Keratinocyte (primary cell): ENCODE results near the gene SLC8A1. TPM values are rescaled to one million over a fixed set of nuclear protein-coding genes. Genes with fewer than 3 reads are reported as not detected.

Experiments used
- DNase-seq: peaks from one replicate; pipeline ENCODE4 v3.0.0-alpha.2; 2011; ENCODE audit warnings: low read depth, missing footprints, low spot score
- FAIRE-seq: peaks from 2 replicates; lab custom pipeline; 2011; peaks lifted over from hg19 to GRCh38; lab: Jason Lieb, UNC
- H2AFZ ChIP-seq: 2 replicates; pipeline ENCODE4 v1.6.0; 2012; ENCODE audit warnings: low read length, control low read depth, inconsistent platforms; ENCODE audit not compliant: control insufficient read depth
- H3K27ac ChIP-seq: 2 replicates; pipeline ENCODE4 v1.5.1; 2011; ENCODE audit warnings: low read length; ENCODE audit not compliant: control insufficient read depth, insufficient read depth
- H3K27me3 ChIP-seq: 3 replicates; pipeline ENCODE4 v1.6.0; 2011; ENCODE audit warnings: low read length; ENCODE audit not compliant: control insufficient read depth, insufficient read depth; ENCODE audit errors: extremely low read depth
- H3K36me3 ChIP-seq, 2 experiments: 2 replicates in 1 of 2; 3 replicates in 1 of 2; pipeline ENCODE4 v1.5.1; 2011; ENCODE audit warnings: low read length in 2 of 2, mild to moderate bottlenecking in 1 of 2; ENCODE audit not compliant: control insufficient read depth in 2 of 2, insufficient read depth in 2 of 2; ENCODE audit errors: extremely low read depth in 1 of 2
- H3K4me1 ChIP-seq: 3 replicates; pipeline ENCODE4 v1.5.1; 2011; ENCODE audit warnings: low read length; ENCODE audit not compliant: control insufficient read depth, insufficient read depth; ENCODE audit errors: extremely low read depth
- H3K4me2 ChIP-seq: 3 replicates; pipeline ENCODE4 v1.6.0; 2011; ENCODE audit warnings: low read depth, low read length; ENCODE audit not compliant: control insufficient read depth, insufficient read depth; ENCODE audit errors: extremely low read depth
- H3K4me3 ChIP-seq, 3 experiments: fragments of 200-600 bp in 1 of 3; sonication (generic) in 1 of 3; 2 replicates in 2 of 3; 3 replicates in 1 of 3; pipeline ENCODE4 v1.5.1; 2011 to 2016; ENCODE audit warnings: low read length in 3 of 3, mild to moderate bottlenecking in 3 of 3, control low read depth in 2 of 3, inconsistent platforms in 1 of 3, low read depth in 1 of 3, mixed read lengths in 1 of 3, mixed run types in 1 of 3, moderate library complexity in 1 of 3; ENCODE audit not compliant: control insufficient read depth in 2 of 3, insufficient read depth in 2 of 3; ENCODE audit errors: extremely low read depth in 1 of 3
- H3K79me2 ChIP-seq: 2 replicates; pipeline ENCODE4 v1.6.0; 2012; ENCODE audit warnings: low read length; ENCODE audit not compliant: control insufficient read depth, insufficient read depth
- H3K9ac ChIP-seq: 3 replicates; pipeline ENCODE4 v1.6.0; 2011; ENCODE audit warnings: low read length; ENCODE audit not compliant: control insufficient read depth, insufficient read depth; ENCODE audit errors: extremely low read depth
- H3K9me1 ChIP-seq: 3 replicates; pipeline ENCODE4 v1.6.0; 2011; ENCODE audit warnings: low read length; ENCODE audit not compliant: control insufficient read depth, insufficient read depth; ENCODE audit errors: extremely low read depth
- H3K9me3 ChIP-seq: 2 replicates; pipeline ENCODE4 v1.5.1; 2012; ENCODE audit warnings: low read depth, low read length; ENCODE audit not compliant: control insufficient read depth
- H4K20me1 ChIP-seq: 3 replicates; pipeline ENCODE4 v1.6.0; 2011; ENCODE audit warnings: low read length; ENCODE audit not compliant: control insufficient read depth, insufficient read depth; ENCODE audit errors: extremely low read depth
- EZH2 ChIP-seq: IDR thresholded peaks from one replicate; pipeline ENCODE4 v1.6.1; 2012; ENCODE audit warnings: inconsistent platforms, mild to moderate bottlenecking, low read length, moderate library complexity
- dilution Hi-C: fragments of 300-500 bp; cut with MboI; formaldehyde crosslinking; loops from one replicate; pipeline ENCODE4 v1.7.0; 2020; ENCODE audit warnings: low sequenced_read_pairs; ENCODE audit not compliant: extremely low pct_ligation_motif_present
- polyA plus RNA-seq, 5 experiments: library from polyadenylated mRNA; depleted of rRNA in 3 of 5; stranded (reverse) in 3 of 5; stranded (forward) in 1 of 5; unstranded in 1 of 5; fragments of >200 nt; gene quantifications; 1 replicate in 1 of 5; 2 replicates in 3 of 5; 3 replicates in 1 of 5; pipeline versions ENCODE4 v1.2.1 to v1.2.3, GENCODE V29; 2011 to 2012; ENCODE audit warnings: missing spikeins in 2 of 5, low read depth in 1 of 5, low replicate concordance in 1 of 5
- TF ChIP-seq, protein P1 (sequence below), 3 experiments: IDR thresholded peaks in 1 of 3; conservative IDR thresholded peaks in 1 of 3; optimal IDR thresholded peaks in 1 of 3; 2 replicates in 2 of 3; 3 replicates in 1 of 3; pipeline versions ENCODE3 to v1.5.1; 2011; ENCODE audit warnings: low read length in 3 of 3, mild to moderate bottlenecking in 3 of 3, moderate library complexity in 2 of 3, control low read depth in 1 of 3, inconsistent platforms in 1 of 3; ENCODE audit not compliant: insufficient read depth in 2 of 3; ENCODE audit errors: extremely low read depth in 1 of 3

The SLC8A1 gene
- polyA plus RNA-seq, 1 donor (not counting 4 experiments of a cell fraction or from before 2014, with no cell fraction given): 2.7 TPM

DNA sequence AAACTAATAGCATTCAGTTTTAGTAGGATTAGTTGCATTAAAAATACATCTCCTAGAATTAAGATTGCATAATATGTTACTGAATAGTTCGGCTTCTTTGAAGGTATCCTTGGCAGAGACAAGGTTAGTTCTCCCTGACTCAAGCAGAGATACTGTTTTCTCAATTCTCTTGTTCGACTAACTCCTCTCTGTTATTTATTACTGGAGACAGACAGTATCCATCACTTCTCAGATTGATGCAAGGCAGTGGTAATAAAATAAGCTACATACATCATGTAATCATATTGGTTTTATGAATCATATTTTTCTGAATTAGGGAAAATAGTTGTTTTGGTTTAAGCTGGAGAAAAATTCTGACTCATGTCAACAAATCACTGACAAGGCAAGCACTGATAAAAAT lies 134.8 kb downstream of the SLC8A1 start:
- Histone ChIP-seq H3K4me3 (no peak overlapping the region), H2AFZ (no peak overlapping the region), H3K9me1 (no peaks in the 10 kb centered on the region), H3K36me3 (no peaks in the 10 kb centered on the region), H3K9ac (no peak overlapping the region), H3K4me1 (no peaks in the 10 kb centered on the region), H3K27ac (no peak overlapping the region), H3K9me3 (no peaks in the 10 kb centered on the region), H3K27me3 (no peaks in the 10 kb centered on the region), H4K20me1 (no peaks in the 10 kb centered on the region), H3K79me2 (no peaks in the 10 kb centered on the region), H3K4me2 (no peak overlapping the region)
- dilution Hi-C loops: no loop called here
- TF ChIP-seq EZH2: no peak
- TF ChIP-seq, protein P1, sequence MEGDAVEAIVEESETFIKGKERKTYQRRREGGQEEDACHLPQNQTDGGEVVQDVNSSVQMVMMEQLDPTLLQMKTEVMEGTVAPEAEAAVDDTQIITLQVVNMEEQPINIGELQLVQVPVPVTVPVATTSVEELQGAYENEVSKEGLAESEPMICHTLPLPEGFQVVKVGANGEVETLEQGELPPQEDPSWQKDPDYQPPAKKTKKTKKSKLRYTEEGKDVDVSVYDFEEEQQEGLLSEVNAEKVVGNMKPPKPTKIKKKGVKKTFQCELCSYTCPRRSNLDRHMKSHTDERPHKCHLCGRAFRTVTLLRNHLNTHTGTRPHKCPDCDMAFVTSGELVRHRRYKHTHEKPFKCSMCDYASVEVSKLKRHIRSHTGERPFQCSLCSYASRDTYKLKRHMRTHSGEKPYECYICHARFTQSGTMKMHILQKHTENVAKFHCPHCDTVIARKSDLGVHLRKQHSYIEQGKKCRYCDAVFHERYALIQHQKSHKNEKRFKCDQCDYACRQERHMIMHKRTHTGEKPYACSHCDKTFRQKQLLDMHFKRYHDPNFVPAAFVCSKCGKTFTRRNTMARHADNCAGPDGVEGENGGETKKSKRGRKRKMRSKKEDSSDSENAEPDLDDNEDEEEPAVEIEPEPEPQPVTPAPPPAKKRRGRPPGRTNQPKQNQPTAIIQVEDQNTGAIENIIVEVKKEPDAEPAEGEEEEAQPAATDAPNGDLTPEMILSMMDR (optimal IDR thresholded peaks at IDR 0.05 in 1 of 3, IDR thresholded peaks at IDR 0.05 in 1 of 3, conservative IDR thresholded peaks at IDR 0.05 in 1 of 3; ENCODE audit: extremely low read depth in 1 of 3, insufficient read depth in 2 of 3, low read length in 3 of 3): no peak
- no peak for DNase-seq
- FAIRE-seq: no peak

DNA sequence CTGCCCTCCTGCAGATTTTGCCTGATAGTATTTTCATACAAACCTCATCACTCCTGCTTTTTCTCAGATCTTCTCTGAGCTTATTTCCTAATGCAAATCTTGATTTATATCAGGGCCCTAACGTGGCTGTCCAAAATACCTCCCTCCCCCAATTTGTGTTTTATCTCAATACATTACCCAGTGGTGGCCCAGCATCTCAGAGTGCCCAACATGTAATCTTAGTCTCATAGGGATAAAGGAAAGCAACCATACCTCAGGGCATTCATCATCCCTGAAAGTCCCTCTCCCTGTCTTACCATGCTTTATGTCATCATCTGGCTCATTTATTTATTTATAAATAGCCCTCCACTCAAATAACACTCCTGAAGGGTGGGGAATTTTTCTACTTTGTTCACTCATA lies 135.3 kb downstream of the SLC8A1 start:
- H4K20me1 ChIP-seq: no peaks in the 10 kb centered on the region
- H2AFZ ChIP-seq: no peak overlapping the region
- no peaks in the 10 kb centered on the region for H3K9me1 ChIP-seq
- no peaks in the 10 kb centered on the region for H3K9me3 ChIP-seq
- no peak overlapping the region for H3K9ac ChIP-seq
- H3K27ac ChIP-seq: no peak overlapping the region
- H3K4me3 ChIP-seq: no peak overlapping the region
- no peaks in the 10 kb centered on the region for H3K27me3 ChIP-seq
- dilution Hi-C loops: no loop called here
- DNase-seq (no peak), FAIRE-seq (no peak)
- H3K4me1 ChIP-seq: no peaks in the 10 kb centered on the region
- no peaks in the 10 kb centered on the region for H3K79me2 ChIP-seq
- no peak overlapping the region for H3K4me2 ChIP-seq
- no peaks in the 10 kb centered on the region for H3K36me3 ChIP-seq
- TF ChIP-seq EZH2: no peak

DNA sequence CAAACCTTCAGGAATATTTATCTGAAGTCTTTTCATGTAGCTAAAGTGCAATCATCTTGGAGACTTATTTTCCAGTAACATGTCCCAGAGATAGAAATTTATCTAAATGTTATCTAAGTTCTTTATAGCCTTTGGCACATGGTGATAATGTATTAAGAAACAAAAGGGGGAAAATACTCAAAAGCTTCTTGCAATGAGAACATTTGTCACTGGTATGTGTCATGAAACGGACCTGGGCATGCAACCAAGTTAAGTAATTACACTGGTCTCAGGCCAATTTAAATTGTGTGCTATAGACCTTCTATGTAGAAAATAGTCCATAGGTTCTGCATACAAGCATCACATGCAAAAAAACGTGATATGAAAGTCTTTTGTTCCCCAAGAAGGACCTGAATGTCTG lies 136.2 kb downstream of the SLC8A1 start:
- no peaks in the 10 kb centered on the region for H3K9me3 ChIP-seq
- FAIRE-seq (no peak), DNase-seq (no peak)
- no peaks in the 10 kb centered on the region for H3K9me1 ChIP-seq
- no peak overlapping the region for H3K4me2 ChIP-seq
- H3K27me3 ChIP-seq: no peaks in the 10 kb centered on the region
- H3K79me2 ChIP-seq: no peaks in the 10 kb centered on the region
- no peaks in the 10 kb centered on the region for H4K20me1 ChIP-seq
- dilution Hi-C loops: no loop called here
- H3K9ac ChIP-seq: no peak overlapping the region
- no peak overlapping the region for H2AFZ ChIP-seq
- H3K4me1 ChIP-seq: no peaks in the 10 kb centered on the region
- H3K36me3 ChIP-seq: no peaks in the 10 kb centered on the region
- no peak for TF ChIP-seq EZH2
- TF ChIP-seq, protein P1 (optimal IDR thresholded peaks at IDR 0.05 in 1 of 3, IDR thresholded peaks at IDR 0.05 in 1 of 3, conservative IDR thresholded peaks at IDR 0.05 in 1 of 3; ENCODE audit: extremely low read depth in 1 of 3, insufficient read depth in 2 of 3, low read length in 3 of 3): no peak
- H3K27ac ChIP-seq: no peak overlapping the region
- no peak overlapping the region for H3K4me3 ChIP-seq
